Urinary bladder (tissue), 4 donors: ENCODE data around the gene VEZT. TPM values are rescaled to one million over a fixed set of nuclear protein-coding genes. Genes with fewer than 3 reads are reported as not detected.

Source experiments
- DNase-seq: peaks from one replicate; pipeline ENCODE4 v3.0.0-alpha.2; 2015; ENCODE audit errors: extremely low spot score
- H3K27ac ChIP-seq: one replicate; pipeline ENCODE4 v1.5.1; 2013; ENCODE audit warnings: low read depth, mild to moderate bottlenecking, moderate library complexity
- H3K36me3 ChIP-seq: one replicate; pipeline ENCODE4 v1.6.1; 2013; ENCODE audit warnings: mild to moderate bottlenecking, moderate library complexity; ENCODE audit not compliant: insufficient read depth
- H3K4me1 ChIP-seq: one replicate; pipeline ENCODE4 v1.6.1; 2013; ENCODE audit warnings: mild to moderate bottlenecking, moderate library complexity; ENCODE audit not compliant: insufficient read depth
- H3K4me3 ChIP-seq: one replicate; pipeline ENCODE4 v1.5.1; 2013; ENCODE audit warnings: low read depth, low read length
- WGBS: extraction: QIAGEN DNeasy Blood & Tissue Kit; methylation state at CpG from one replicate; pipeline ENCODE4 v1.1.7; 2013; 5-methylcytosine and 5-hydroxymethylcytosine counted together
- polyA plus RNA-seq: library from polyadenylated mRNA; stranded (reverse); fragments of 200-250 nt; gene quantifications from one replicate; pipeline ENCODE4 v1.2.3, GENCODE V29; 2013
- total RNA-seq: library from RNA; depleted of rRNA; stranded (reverse); fragments of >200 nt; gene quantifications from one replicate; pipeline ENCODE4 v1.2.3, GENCODE V29; 2014
- donor health status: healthy with polysubstance abuse.
- donor health status: healthy.

Gene VEZT, protein sequence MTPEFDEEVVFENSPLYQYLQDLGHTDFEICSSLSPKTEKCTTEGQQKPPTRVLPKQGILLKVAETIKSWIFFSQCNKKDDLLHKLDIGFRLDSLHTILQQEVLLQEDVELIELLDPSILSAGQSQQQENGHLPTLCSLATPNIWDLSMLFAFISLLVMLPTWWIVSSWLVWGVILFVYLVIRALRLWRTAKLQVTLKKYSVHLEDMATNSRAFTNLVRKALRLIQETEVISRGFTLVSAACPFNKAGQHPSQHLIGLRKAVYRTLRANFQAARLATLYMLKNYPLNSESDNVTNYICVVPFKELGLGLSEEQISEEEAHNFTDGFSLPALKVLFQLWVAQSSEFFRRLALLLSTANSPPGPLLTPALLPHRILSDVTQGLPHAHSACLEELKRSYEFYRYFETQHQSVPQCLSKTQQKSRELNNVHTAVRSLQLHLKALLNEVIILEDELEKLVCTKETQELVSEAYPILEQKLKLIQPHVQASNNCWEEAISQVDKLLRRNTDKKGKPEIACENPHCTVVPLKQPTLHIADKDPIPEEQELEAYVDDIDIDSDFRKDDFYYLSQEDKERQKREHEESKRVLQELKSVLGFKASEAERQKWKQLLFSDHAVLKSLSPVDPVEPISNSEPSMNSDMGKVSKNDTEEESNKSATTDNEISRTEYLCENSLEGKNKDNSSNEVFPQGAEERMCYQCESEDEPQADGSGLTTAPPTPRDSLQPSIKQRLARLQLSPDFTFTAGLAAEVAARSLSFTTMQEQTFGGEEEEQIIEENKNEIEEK
- total RNA-seq (153 TPM), polyA plus RNA-seq (39.0 TPM)

DNA sequence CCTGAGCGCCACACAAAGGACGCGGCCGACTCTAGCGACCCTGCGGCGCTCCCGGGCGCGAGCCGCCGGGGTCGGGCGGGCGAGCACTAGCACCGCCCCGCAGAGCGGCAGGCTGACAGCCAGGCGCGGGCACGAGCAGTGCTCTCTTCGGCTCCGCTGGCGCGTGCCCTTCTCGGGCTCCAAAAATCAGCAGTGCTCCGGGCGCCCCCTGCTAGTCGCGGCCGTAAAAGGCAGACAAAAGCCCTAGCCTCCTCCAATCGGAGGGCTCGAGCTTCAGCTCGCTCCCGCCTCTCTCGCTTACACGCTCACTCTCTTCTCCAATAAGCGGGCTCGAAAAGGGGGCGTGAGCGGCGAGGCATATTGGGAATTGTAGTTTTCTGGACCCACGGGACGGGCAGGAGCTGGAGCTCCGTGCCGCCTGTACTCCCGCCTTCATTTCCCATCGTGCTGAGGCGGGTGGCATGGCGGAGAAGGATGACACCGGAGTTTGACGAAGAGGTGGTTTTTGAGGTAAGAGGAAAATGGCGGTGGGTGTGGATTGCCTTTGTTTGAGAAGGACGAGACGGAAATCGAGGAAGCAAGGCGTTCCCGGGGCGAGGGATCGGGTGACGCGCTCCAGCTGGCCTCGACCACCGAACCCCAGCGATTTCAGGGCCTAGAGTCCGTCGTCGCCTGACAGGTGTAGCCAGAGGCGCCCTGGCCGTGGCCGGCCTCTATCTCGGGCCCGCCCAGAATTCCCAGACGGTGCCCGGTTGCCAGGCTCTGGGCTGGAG lies at the start of gene VEZT, which contains the start of gene FGD6:
Gene VEZT (plus strand): TSS at position 431 of the 773 bp plus-strand sequence. CDS start 44 bp downstream, at position 475.
Gene FGD6 (minus strand): TSS at position 91 of the 773 bp plus-strand sequence. CDS start 227 bp downstream, outside the sequence.
- Histone ChIP-seq H3K4me3 (peak within 1 kb of the TSS; percentile 70), H3K27ac (peak within 1 kb of the TSS; percentile 93), H3K36me3 (no peaks in the 10 kb centered on the region), H3K4me1 (no peaks in the 10 kb centered on the region)
- peak; percentile 99 for DNase-seq
- under 1% methylated on average over 75 of the region's 75 CpGs for WGBS

DNA sequence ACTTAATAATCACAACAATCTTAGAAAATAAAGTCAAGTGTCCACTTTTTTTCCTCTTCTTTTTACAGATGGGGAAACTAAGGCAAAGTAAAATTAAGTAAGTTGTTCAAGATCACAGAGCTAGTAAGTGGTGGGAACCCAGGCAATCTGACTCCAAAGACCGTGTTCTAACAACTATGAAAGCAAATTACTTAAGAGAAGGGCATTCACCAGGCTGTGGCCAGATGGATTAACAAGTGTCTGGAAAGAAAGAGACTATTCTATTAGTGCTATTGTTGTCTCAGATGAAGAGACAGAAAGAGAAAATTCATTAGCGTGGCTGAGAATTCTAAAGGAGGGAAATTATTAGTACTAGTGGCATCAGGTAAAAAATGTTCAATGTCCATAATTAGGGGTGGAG lies 48.9 kb upstream of the VEZT start:
- WGBS = 90% methylated on average over 2 of the region's 2 CpGs
- no peak for DNase-seq
- Histone ChIP-seq H3K4me3 (no peak overlapping the region), H3K36me3 (no peaks in the 10 kb centered on the region), H3K27ac (no peak overlapping the region), H3K4me1 (peaks cover 2% of the 10 kb centered on the region)

DNA sequence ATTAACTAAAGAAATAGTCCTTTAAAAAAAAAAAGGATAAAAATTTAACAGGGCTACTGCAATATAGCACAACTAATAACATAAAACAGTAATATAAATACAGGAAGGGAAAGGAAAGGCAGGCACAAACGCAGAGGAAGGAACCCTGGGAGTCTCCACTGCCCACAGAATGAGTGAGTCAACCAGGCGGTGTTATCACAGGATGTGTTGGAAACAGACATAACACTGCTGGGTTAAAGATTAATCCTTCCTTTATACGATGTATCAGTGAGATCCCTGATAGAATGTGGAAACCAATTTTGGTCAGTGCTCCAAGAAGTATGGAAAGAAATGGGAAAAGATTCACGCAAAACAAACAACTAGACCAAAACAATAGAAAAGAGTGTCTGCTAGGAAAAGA lies 48.2 kb upstream of the VEZT start:
- 54% methylated on average over 4 of the region's 4 CpGs for WGBS
- H3K36me3 ChIP-seq = no peaks in the 10 kb centered on the region
- peaks cover 2% of the 10 kb centered on the region for H3K4me1 ChIP-seq
- no peak overlapping the region for H3K4me3 ChIP-seq
- DNase-seq = no peak
- H3K27ac ChIP-seq = no peak overlapping the region

DNA sequence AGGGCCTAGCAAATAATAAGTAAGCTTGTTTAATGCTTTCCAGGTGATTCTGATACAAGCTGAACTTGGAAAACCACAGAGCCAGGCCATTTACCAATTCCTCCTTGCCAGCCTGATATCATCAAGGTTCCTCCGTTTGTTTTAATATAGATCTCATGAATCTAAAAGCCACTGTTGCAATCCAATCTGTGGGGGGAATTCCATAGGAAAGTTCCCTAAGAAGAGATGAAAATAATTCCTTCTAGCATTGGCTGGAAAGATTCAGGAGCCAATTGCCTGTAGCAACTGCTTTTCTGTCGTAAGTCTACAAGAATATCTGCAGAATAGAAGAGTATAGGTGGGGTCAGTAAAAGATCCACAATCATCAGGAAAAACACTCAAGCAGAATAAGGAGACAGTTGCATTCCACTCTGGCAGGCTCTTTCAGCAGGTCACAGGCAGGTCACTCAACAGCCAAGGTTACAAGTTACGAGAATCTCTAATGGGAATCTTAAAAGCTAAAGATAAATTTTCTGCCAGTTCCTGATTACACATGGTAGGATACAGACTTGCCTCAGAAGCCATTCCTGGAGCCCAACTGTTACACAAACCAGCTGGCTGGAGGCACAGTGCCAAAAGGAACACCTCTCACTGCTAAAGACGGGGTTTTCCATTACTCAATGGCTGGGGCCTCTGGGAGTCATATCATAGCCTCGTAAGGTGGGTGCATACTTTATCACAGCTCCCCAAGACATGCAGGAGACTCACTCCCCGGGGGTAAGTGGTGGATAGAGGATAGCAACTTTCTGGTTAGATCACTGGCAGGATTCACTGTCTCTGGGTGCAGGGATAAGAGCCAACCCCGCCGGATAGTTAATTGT lies 44.0 kb upstream of the VEZT start:
- DNase-seq = peak; percentile 61
- peaks cover 2% of the 10 kb centered on the region for H3K4me1 ChIP-seq
- no peaks in the 10 kb centered on the region for H3K36me3 ChIP-seq
- H3K4me3 ChIP-seq = no peak overlapping the region
- H3K27ac ChIP-seq = no peak overlapping the region
- WGBS = 20% methylated on average over 8 of the region's 8 CpGs

DNA sequence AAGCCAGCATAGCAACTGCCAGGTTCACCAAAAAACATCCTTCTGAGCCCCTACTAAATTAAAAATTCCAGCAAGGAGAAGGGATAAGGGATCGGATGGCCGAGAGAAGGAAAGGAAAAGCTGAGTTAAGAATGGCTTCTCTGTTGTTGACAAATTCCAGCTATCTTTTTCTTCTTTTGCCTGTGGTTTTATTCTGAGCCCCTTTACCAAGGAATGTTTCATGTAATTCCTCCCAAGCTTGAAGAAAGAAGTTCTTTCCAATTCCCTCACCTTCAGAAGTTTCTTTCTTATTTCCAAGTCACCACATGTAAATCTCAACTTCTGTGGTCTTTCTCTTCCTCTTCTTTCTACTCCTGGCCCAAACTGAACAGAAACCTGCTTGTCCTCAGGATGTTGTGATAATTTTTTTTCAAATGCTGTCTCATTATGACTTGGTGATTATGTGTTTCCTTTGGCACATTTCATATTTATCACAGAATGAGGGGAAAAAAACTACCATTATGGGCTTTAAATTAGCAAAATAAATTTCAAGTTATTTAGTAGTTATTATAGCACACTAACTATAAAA lies 40.3 kb upstream of the VEZT start:
- Histone ChIP-seq H3K27ac (no peak overlapping the region), H3K4me1 (peaks cover 2% of the 10 kb centered on the region), H3K4me3 (no peak overlapping the region), H3K36me3 (no peaks in the 10 kb centered on the region)
- 88% methylated on average over 2 of the region's 2 CpGs for WGBS
- no peak for DNase-seq

DNA sequence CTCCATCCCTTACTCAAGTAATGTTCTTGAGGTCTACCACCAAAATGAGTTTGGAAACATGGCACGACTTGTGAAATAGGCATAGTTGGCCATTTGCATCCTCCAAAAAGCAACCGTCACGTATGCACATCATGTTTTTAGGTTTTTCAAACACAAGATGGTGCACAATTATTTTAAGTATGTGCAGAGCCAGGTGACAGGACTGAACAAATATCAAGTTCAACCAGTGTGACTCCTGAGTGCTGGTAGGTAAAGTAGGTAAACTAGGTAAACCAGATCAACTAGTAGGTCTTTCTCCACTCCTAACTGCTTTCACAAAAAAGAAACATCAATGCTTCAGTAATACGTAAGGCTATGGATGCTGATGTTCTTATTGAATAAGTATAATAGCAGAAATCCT lies 39.5 kb upstream of the VEZT start:
- Histone ChIP-seq H3K4me1 (no peaks in the 10 kb centered on the region), H3K4me3 (no peak overlapping the region), H3K27ac (no peak overlapping the region), H3K36me3 (no peaks in the 10 kb centered on the region)
- DNase-seq = no peak
- 85% methylated on average over 4 of the region's 4 CpGs for WGBS

DNA sequence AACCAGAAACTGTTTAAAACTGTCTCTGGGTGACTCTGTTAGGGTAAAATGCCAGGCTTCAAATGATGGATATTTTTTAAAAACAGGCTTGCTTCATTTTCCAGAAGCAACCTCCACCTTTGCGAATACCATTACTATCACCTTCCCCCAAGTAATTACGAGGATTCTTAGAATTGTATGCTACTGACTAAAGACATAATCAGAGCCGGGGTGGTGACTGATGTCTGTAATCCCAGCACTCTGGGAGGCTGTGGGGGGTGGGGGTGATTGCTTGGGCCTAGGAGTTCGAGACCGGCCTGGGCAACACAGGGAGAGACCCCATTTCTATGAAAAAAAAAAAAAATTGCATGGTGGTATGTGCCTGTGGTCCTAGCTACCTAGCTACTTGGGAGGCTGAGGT lies 38.6 kb upstream of the VEZT start:
- no peaks in the 10 kb centered on the region for H3K4me1 ChIP-seq
- 75% methylated on average over 5 of the region's 5 CpGs for WGBS
- no peak for DNase-seq
- no peak overlapping the region for H3K27ac ChIP-seq
- no peaks in the 10 kb centered on the region for H3K36me3 ChIP-seq
- no peak overlapping the region for H3K4me3 ChIP-seq

DNA sequence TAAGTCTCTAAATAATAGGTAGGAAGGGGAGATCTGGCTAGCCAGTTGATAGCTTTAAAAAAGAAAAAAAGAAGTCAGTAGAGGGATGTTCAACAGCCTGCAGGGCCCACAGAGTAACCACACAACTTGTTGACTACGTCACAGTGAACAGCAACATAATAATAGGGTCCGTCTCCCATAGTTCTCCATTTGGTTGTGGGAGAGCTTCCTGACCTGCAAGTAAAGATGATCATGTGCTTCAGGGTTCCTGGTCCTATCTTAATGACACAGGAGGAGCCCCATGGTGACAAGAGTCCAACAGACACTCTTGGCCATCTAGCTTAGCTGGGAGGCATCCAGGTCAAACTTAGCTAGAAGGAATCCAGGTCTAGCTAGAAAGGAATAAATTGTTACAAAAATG lies 36.5 kb upstream of the VEZT start:
- DNase-seq = no peak
- Histone ChIP-seq H3K36me3 (no peaks in the 10 kb centered on the region), H3K27ac (no peak overlapping the region), H3K4me3 (no peak overlapping the region), H3K4me1 (no peaks in the 10 kb centered on the region)
- 80% methylated on average over 2 of the region's 2 CpGs for WGBS

DNA sequence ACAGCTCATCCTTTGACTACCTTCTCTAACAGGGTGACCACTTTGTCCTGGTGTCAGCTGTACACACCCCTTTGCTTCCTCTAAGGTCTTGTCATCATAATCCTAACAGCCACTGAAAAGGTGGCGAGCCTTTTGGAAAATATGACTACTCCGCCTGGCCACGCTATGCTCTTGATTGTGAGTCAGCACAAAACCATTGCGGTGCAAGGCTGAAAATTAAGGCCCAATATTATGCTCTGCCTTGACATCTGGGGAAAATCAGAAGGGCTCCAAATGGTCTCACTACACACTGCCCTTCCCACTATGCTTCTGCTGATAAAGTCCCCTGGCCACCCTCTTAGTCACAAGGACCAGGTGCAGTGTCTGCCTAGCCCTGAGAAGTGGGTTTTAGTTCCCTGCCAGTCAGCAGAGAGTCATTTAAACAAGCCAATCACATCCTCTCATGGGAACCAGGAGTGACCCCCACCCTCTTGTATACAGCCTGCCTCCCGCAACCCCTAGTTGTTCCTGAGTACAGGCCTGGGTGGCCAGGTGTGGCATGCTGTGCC lies 34.7 kb upstream of the VEZT start:
- H3K27ac ChIP-seq = no peak overlapping the region
- WGBS = 76% methylated on average over 5 of the region's 5 CpGs
- no peaks in the 10 kb centered on the region for H3K4me1 ChIP-seq
- H3K36me3 ChIP-seq = no peaks in the 10 kb centered on the region
- H3K4me3 ChIP-seq = no peak overlapping the region
- no peak for DNase-seq

DNA sequence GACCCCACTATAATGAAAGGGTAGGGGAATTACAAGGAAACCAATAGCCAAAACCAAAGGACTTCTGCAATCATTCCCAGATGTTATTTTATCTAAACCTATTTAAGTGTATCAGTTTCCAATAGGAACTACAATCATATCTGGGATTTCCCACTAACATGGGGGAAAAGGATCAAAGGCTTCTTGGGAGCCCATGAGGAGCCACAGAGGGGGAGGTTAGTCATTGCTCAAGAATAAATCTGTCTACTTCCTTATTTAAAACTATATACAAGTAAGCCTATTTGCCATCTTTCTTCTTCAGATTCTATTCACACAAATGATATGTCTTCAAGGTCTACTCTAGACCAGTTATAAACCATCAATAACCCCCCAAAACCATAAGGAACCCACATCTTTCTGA lies 33.5 kb upstream of the VEZT start:
- Histone ChIP-seq H3K4me1 (no peaks in the 10 kb centered on the region), H3K4me3 (no peak overlapping the region)

DNA sequence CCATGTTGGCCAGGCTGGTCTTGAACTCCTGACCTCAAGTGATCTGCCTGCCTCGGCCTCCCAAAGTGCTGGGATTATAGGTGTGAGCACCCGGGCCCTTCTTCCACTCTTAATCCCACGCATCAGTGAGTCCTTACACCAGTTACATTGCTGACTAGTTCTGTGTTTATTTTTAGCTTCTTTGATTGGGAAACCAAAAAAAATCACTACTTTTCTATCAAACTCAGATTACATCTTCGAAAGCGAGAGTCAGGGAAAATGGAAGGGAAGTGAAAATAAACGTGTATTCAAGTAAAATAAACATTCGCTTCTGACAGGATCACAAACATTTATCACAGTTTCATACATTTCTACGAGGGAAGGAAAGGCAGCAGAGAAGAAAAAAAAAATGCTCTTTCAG lies 32.5 kb upstream of the VEZT start:
- DNase-seq = no peak
- H3K27ac ChIP-seq = no peak overlapping the region
- no peak overlapping the region for H3K4me3 ChIP-seq
- H3K4me1 ChIP-seq = no peaks in the 10 kb centered on the region
- H3K36me3 ChIP-seq = no peaks in the 10 kb centered on the region
- 85% methylated on average over 8 of the region's 8 CpGs for WGBS

More for the DNA sequence above, 33.5 kb upstream of the VEZT start:
- DNase-seq = no peak
- H3K27ac ChIP-seq = no peak overlapping the region
- no peaks in the 10 kb centered on the region for H3K36me3 ChIP-seq

DNA sequence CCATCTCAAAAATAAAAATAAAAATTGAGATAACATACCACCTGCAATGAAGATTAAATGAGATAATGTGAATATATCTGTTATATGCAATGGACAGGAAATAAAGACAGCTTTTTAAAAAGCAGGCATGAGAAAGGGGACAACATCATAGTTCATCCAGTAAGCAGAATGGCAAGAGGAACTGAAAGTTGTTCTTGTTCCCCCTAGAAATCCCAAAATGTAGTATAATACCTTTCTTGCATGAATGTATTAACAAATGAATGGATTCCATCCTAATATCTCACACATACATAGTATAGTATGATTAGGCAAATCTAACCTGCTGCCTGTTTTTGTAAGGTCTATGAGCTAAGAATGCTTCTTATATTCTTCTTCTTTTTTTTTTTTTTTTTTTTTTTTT lies 31.8 kb upstream of the VEZT start:
- DNase-seq = no peak
- no peak overlapping the region for H3K4me3 ChIP-seq
- H3K4me1 ChIP-seq = no peaks in the 10 kb centered on the region
- no peak overlapping the region for H3K27ac ChIP-seq
- H3K36me3 ChIP-seq = no peaks in the 10 kb centered on the region
